Aorta (tissue), 5 donors: ENCODE data around the gene FLNB. TPM values are rescaled to one million over a fixed set of nuclear protein-coding genes. Genes with fewer than 3 reads are reported as not detected.

ENCODE experiments used
- ATAC-seq: fragments of 200-7000 bp; cut with Tn5 transposase; one replicate; pipeline ENCODE4 v1.9.1; 2022; ENCODE audit warnings: moderate library complexity; ENCODE audit not compliant: low FRiP score
- DNase-seq, 2 donors: peaks; one replicate each; pipeline ENCODE4 v3.0.0-alpha.2; 2020
- H3K27ac ChIP-seq, 2 donors: one replicate each; pipeline ENCODE4 v1.5.1; 2013; ENCODE audit warnings: low read length in 2 of 2, mild to moderate bottlenecking in 2 of 2, moderate library complexity in 2 of 2, control low read depth in 1 of 2, inconsistent platforms in 1 of 2, low read depth in 1 of 2
- H3K27me3 ChIP-seq, 2 donors: one replicate each; pipeline ENCODE4 v1.6.1; 2013; ENCODE audit warnings: control low read depth in 1 of 2, low read length in 1 of 2, mild to moderate bottlenecking in 1 of 2, moderate library complexity in 1 of 2; ENCODE audit not compliant: insufficient read depth in 2 of 2, control insufficient read depth in 1 of 2
- H3K36me3 ChIP-seq, 2 donors: one replicate each; pipeline ENCODE4 v1.6.1; 2013; ENCODE audit warnings: control low read depth in 1 of 2, low read length in 1 of 2, mild to moderate bottlenecking in 1 of 2; ENCODE audit not compliant: insufficient read depth in 2 of 2, control insufficient read depth in 1 of 2
- H3K4me1 ChIP-seq, 2 donors: one replicate each; pipeline ENCODE4 v1.6.1; 2013; ENCODE audit warnings: low read length in 2 of 2, control low read depth in 1 of 2, mild to moderate bottlenecking in 1 of 2, moderate library complexity in 1 of 2; ENCODE audit not compliant: insufficient read depth in 2 of 2, control insufficient read depth in 1 of 2
- H3K4me3 ChIP-seq, 2 donors: one replicate each; pipeline ENCODE4 v1.5.1; 2013; ENCODE audit warnings: low read length in 2 of 2, control low read depth in 1 of 2, mild to moderate bottlenecking in 1 of 2
- H3K9me3 ChIP-seq: one replicate; pipeline ENCODE4 v1.6.1; 2013; ENCODE audit warnings: mild to moderate bottlenecking, low read length; ENCODE audit not compliant: control insufficient read depth
- WGBS, 2 donors: extraction: QIAGEN DNeasy Blood & Tissue Kit; methylation state at CpG; one replicate each; pipeline ENCODE4 v1.1.7; 2013; 5-methylcytosine and 5-hydroxymethylcytosine counted together
- intact Hi-C, 2 donors: fragments of 100-400 bp; cut with DNase I; formaldehyde crosslinking; loops; one replicate each; pipeline versions ENCODE4 v1.14.2 to v1.15.0; 2022
- polyA plus RNA-seq, 2 donors: library from polyadenylated mRNA; stranded (reverse); fragments of 200-250 nt; gene quantifications; one replicate each; pipeline ENCODE4 v1.2.3, GENCODE V29; 2013
- total RNA-seq, 2 donors: library from RNA; stranded (reverse); fragmentation: NEBNext Ultra II Directional; extraction: Animal tissue kit (Norgen Biotek cat#: 25700); gene quantifications; one replicate each; pipeline ENCODE4 v1.2.1, GENCODE V29; 2021
- donor health status: healthy with polysubstance abuse.
- donor health status: Bipolar disorder and iron deficiency.
- donor health status: DM: no; HTN: no; CAD: no.
- donor health status: DM: no; HTN: no; CAD: no.
- donor health status: DM: yes; HTN: yes; CAD: no.

FLNB gene
- total and polyA plus RNA-seq, 4 donors, result 33.3 to 254 (median 125) TPM

- DNase-seq (no peak), ATAC-seq (no peak)
- no peaks in the 10 kb centered on the region for H3K9me3 ChIP-seq
- H3K27ac ChIP-seq, result peak overlapping the region; percentile 11 to 62
- H3K36me3 ChIP-seq, result peaks cover 1 to 11% of the 10 kb centered on the region in 2 donors
- intact Hi-C loops, result loop anchor here (5.0 to 10.0 kb wide), 2 partner anchors 89 to 97 kb away; partner anchors contain the start of gene FLNB (in 1 of the 2)
- H3K4me3 ChIP-seq, result no peak overlapping the region
- peaks cover 2 to 6% of the 10 kb centered on the region in 2 donors for H3K4me1 ChIP-seq
- WGBS, 2 donors, result 41 to 50% methylated on average over 8 of the region's 8 CpGs
- H3K27me3 ChIP-seq, result no peaks in the 10 kb centered on the region
Observed at GRCh38 chr3:58104151-58104550, 95.9 kb downstream of the FLNB start.

GRCh38 chr3:58104712-58105111, 96.5 kb downstream of the FLNB start:
- no peak for DNase-seq
- no peak overlapping the region for H3K4me3 ChIP-seq
- no peaks in the 10 kb centered on the region for H3K27me3 ChIP-seq
- intact Hi-C loops, result loop anchor here (5.0 to 10.0 kb wide), 2 partner anchors 90 to 97 kb away; partner anchors contain the start of gene FLNB (in 1 of the 2)
- peaks cover 3 to 8% of the 10 kb centered on the region in 2 donors for H3K36me3 ChIP-seq
- 91 to 94% methylated on average over 2 of the region's 2 CpGs for WGBS, 2 donors
- ATAC-seq, result no peak
- no peaks in the 10 kb centered on the region for H3K9me3 ChIP-seq
- peaks cover 2 to 6% of the 10 kb centered on the region in 2 donors for H3K4me1 ChIP-seq
- H3K27ac ChIP-seq, result peak overlapping the region in 1 of 2 donors; percentile 62

- intact Hi-C loops, result loop anchor here in 1 of 2 donors (10.0 kb wide), 1 partner anchor 90 kb away; no protein-coding TSS in a partner anchor
- Histone ChIP-seq H3K9me3 (no peaks in the 10 kb centered on the region), H3K4me1 (peaks cover 2 to 6% of the 10 kb centered on the region in 2 donors), H3K4me3 (no peak overlapping the region), H3K27me3 (no peaks in the 10 kb centered on the region), H3K27ac (no peak overlapping the region), H3K36me3 (peaks cover 6 to 10% of the 10 kb centered on the region in 2 donors)
- no peak for ATAC-seq
- DNase-seq, result no peak
- WGBS, 2 donors, result 90 to 92% methylated on average over 3 of the region's 3 CpGs
Observed at GRCh38 chr3:58105196-58105595, 97.0 kb downstream of the FLNB start.

GRCh38 chr3:58106061-58106460, 97.8 kb downstream of the FLNB start:
- Histone ChIP-seq H3K36me3 (peaks cover 6 to 10% of the 10 kb centered on the region in 2 donors), H3K4me3 (no peak overlapping the region), H3K27me3 (no peaks in the 10 kb centered on the region), H3K4me1 (peaks cover 2 to 6% of the 10 kb centered on the region in 2 donors), H3K27ac (no peak overlapping the region), H3K9me3 (no peaks in the 10 kb centered on the region)
- ATAC-seq, result no peak
- intact Hi-C loops, result loop anchor here in 1 of 2 donors (10.0 kb wide), 1 partner anchor 91 kb away; no protein-coding TSS in a partner anchor
- no peak for DNase-seq
- WGBS, 2 donors, result 96 to 98% methylated on average over 2 of the region's 2 CpGs

DNA sequence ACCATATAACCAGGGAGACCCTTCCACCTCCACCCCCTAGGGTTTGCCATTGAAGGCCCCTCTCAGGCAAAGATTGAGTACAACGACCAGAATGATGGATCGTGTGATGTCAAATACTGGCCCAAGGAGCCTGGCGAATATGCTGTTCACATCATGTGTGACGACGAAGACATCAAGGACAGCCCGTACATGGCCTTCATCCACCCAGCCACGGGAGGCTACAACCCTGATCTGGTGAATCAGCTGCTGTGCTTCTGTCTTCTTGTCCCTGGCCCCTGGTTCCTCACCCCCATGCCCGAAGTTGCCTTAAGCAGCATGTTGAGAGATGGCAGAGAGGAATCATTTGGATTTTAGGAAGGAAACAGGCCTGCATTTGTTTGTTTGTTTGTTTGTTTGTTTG, 98.4 kb downstream of the FLNB start:
- no peaks in the 10 kb centered on the region for H3K27me3 ChIP-seq
- H3K4me1 ChIP-seq, result peaks cover 2% of the 10 kb centered on the region in 2 donors
- no peak overlapping the region for H3K4me3 ChIP-seq
- 98% methylated on average over 8 of the region's 8 CpGs for WGBS, 2 donors
- H3K27ac ChIP-seq, result no peak overlapping the region
- no peaks in the 10 kb centered on the region for H3K9me3 ChIP-seq
- no peak for DNase-seq
- intact Hi-C loops, result loop anchor here in 1 of 2 donors (10.0 kb wide), 1 partner anchor 92 kb away; no protein-coding TSS in a partner anchor
- ATAC-seq, result no peak
- peaks cover 6 to 10% of the 10 kb centered on the region in 2 donors for H3K36me3 ChIP-seq

- DNase-seq, result no peak
- no peak for ATAC-seq
- H3K27me3 ChIP-seq, result no peaks in the 10 kb centered on the region
- H3K9me3 ChIP-seq, result no peaks in the 10 kb centered on the region
- intact Hi-C loops, result loop anchor here in 1 of 2 donors (10.0 kb wide), 1 partner anchor 93 kb away; no protein-coding TSS in a partner anchor
- 13 to 28% methylated on average over 6 of the region's 6 CpGs for WGBS, 2 donors
- H3K36me3 ChIP-seq, result peaks cover 6 to 12% of the 10 kb centered on the region in 2 donors
- H3K4me1 ChIP-seq, result peaks cover 0 to 2% of the 10 kb centered on the region in 2 donors
- H3K4me3 ChIP-seq, result no peak overlapping the region
- H3K27ac ChIP-seq, result no peak overlapping the region
Observed at GRCh38 chr3:58107597-58107996, 99.4 kb downstream of the FLNB start.

DNA sequence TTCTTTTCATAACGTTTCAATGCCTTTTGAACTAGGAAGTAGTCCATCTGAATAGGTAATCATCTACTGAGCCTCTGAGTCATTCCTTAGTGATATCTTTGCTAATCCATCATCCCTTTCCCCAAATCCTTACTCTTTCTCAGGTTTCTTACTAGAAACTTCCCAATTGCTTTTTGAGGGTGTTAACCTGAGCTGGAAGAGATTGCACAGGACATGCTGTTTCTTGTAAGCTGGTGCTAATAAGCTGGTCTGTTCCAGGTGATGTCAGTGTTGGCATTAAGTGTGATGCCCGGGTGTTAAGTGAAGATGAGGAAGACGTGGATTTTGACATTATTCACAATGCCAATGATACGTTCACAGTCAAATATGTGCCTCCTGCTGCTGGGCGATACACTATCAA, 101.5 kb downstream of the FLNB start:
- Histone ChIP-seq H3K36me3 (peaks cover 9 to 12% of the 10 kb centered on the region in 2 donors), H3K9me3 (no peaks in the 10 kb centered on the region), H3K27me3 (no peaks in the 10 kb centered on the region), H3K4me1 (no peaks in the 10 kb centered on the region), H3K27ac (no peak overlapping the region), H3K4me3 (no peak overlapping the region)
- intact Hi-C loops, result loop anchor here in 1 of 2 donors (10.0 kb wide), 1 partner anchor 95 kb away; no protein-coding TSS in a partner anchor
- WGBS, 2 donors, result 87 to 90% methylated on average over 5 of the region's 5 CpGs
- ATAC-seq (no peak), DNase-seq (no peak)

DNA sequence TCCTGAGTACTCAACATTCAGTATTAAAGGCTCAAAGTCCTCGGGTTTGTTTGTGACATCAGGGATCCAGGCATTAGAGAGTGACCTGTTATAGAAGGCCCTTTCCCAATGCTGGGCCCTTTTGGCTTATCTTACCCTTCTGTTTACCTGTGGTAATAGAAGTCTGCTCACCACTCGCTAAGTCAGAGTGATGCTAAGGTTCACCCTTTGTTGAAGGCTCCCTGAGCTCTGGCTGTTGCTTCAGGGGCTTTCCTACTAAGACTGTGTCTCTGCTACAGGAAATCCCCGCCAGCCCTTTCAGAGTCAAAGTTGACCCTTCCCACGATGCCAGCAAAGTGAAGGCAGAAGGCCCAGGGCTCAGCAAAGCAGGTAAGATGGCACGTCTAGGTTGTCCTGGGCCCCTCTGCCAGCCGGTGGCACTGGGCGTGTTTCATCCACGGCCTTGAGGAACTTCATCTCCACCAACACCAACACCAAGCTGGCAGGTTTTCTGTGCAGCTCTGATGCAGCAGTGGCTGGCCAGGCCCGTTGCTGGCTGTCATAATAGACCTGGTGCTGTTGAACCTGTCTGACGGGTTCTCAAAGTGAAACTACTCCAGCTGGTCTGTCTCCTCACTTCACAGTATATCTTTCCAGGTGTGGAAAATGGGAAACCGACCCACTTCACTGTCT, 103.4 kb downstream of the FLNB start:
- intact Hi-C loops, result no loop called here
- Histone ChIP-seq H3K27me3 (no peaks in the 10 kb centered on the region), H3K4me3 (no peak overlapping the region), H3K9me3 (no peaks in the 10 kb centered on the region), H3K4me1 (no peaks in the 10 kb centered on the region), H3K36me3 (peaks cover 9 to 10% of the 10 kb centered on the region in 2 donors), H3K27ac (no peak overlapping the region)
- ATAC-seq, result no peak
- WGBS, 2 donors, result 88 to 89% methylated on average over 11 of the region's 11 CpGs
- DNase-seq, result no peak

DNA sequence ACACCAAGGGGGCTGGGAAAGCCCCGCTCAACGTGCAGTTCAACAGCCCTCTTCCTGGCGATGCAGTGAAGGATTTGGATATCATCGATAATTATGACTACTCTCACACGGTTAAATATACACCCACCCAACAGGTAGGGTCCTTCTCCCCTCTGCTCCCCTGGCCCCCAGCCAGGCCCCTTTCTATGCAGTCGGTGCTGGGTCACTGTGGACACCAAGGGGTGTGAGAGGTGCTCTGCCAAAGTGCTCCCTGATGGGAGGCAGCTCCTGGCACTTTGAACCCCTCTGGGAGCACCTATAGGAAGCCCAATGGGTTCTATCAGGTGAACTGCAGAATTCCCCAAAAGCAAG, 103.9 kb downstream of the FLNB start:
- H3K4me1 ChIP-seq, result no peaks in the 10 kb centered on the region
- peaks cover 9 to 10% of the 10 kb centered on the region in 2 donors for H3K36me3 ChIP-seq
- no peak overlapping the region for H3K4me3 ChIP-seq
- ATAC-seq, result no peak
- H3K27me3 ChIP-seq, result no peaks in the 10 kb centered on the region
- WGBS, 2 donors, result 90% methylated on average over 6 of the region's 6 CpGs
- no peak overlapping the region for H3K27ac ChIP-seq
- H3K9me3 ChIP-seq, result no peaks in the 10 kb centered on the region
- no peak for DNase-seq
- intact Hi-C loops, result no loop called here
